ENCODE measurements around the gene SYF2.
A peak's percentile ranks its signal among the peaks of the same experiment; 100 is the strongest.
"Not testable (repeated sequence)": the region's sequence is repeated elsewhere in the genome, so short reads cannot be mapped to it uniquely, and the experiment has no call there.

SYF2 gene

DNA sequence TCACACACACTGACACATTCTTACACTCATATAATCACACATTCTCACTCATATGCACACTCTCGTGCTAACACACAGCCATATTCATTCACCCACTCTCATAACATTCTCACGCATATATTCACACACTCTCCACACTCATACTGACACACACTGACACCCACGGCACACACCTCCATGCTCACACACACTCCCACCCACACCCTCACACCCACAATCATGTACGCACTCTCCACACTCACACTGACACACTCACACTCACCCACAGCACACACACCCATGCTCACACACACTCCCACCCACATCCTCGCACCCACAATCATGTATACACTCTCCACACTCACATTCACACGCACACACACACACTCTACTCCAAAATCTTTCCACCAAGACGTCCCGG is 38.2 kb downstream of the SYF2 start:
- Histone ChIP-seq H3K4me3 (ENCODE audit: extremely low read depth, insufficient read depth, low read length, poor library complexity, severe bottlenecking) (no peak overlapping the region), H3K27ac (ENCODE audit: low read depth, low read length, severe bottlenecking) (no peak overlapping the region), H3K36me3 (ENCODE audit: control insufficient read depth, insufficient read depth, low read length) (no peaks in the 10 kb centered on the region), H3K9me3 (ENCODE audit: control insufficient read depth, low read length) (no peaks in the 10 kb centered on the region), H3K4me1 (ENCODE audit: control insufficient read depth, insufficient read depth, low read length, poor library complexity, severe bottlenecking) (peaks cover 2% of the 10 kb centered on the region)
- 90 to 93% methylated on average over 8 of the region's 8 CpGs for WGBS, 2 experiments (ENCODE audit: insufficient coverage in 2 of 2)

DNA sequence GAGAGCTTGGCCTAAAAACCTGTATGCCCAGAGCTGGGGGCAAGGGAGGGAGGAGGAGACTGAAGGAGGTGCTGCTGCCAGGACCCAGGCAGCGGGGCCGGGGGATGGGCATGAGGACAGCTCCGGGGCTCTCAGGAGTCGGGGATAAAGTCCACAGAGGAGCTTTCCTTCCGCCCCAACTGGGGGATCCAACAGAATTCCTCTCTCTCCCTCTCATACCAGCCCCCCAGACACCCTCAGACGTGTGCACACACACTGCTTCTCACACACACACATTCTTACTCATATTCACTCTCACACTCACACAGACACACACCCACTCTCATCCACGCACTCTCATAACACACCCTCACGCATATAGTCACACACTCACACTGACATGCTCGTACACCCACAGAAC is 39.1 kb downstream of the SYF2 start:
- WGBS, 2 experiments (ENCODE audit: insufficient coverage in 2 of 2): 74 to 79% methylated on average over 5 to 9 of the region's 9 CpGs
- no peak overlapping the region for H3K4me3 ChIP-seq (ENCODE audit: extremely low read depth, insufficient read depth, low read length, poor library complexity, severe bottlenecking)
- H3K27ac ChIP-seq (ENCODE audit: low read depth, low read length, severe bottlenecking): no peak overlapping the region
- no peaks in the 10 kb centered on the region for H3K9me3 ChIP-seq (ENCODE audit: control insufficient read depth, low read length)
- no peaks in the 10 kb centered on the region for H3K36me3 ChIP-seq (ENCODE audit: control insufficient read depth, insufficient read depth, low read length)
- H3K4me1 ChIP-seq (ENCODE audit: control insufficient read depth, insufficient read depth, low read length, poor library complexity, severe bottlenecking): no peaks in the 10 kb centered on the region

DNA sequence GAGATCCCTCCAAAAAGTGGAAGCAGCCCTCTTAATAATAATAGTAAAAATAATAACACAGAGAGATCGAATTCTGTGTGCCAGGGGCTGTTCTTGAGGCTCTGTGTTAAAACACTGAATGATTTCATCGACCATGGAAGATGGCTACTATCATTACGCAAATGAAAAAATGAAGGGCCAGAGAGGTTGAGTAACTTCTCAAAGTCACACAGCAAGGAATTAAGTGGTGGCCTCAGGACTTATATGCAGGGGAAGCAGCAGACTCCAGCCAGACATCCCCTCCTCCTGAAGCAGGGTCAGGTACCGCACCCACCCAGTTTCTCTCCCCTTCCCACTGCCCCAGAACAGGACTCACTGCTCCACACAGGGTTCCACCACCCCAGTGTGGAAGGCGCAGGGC is 40.1 kb downstream of the SYF2 start:
- H3K4me3 ChIP-seq (ENCODE audit: extremely low read depth, insufficient read depth, low read length, poor library complexity, severe bottlenecking): no peak overlapping the region
- no peak overlapping the region for H3K27ac ChIP-seq (ENCODE audit: low read depth, low read length, severe bottlenecking)
- H3K9me3 ChIP-seq (ENCODE audit: control insufficient read depth, low read length): no peaks in the 10 kb centered on the region
- WGBS, 2 experiments (ENCODE audit: insufficient coverage in 2 of 2): 88 to 96% methylated on average over 3 to 4 of the region's 5 CpGs
- no peaks in the 10 kb centered on the region for H3K4me1 ChIP-seq (ENCODE audit: control insufficient read depth, insufficient read depth, low read length, poor library complexity, severe bottlenecking)
- no peaks in the 10 kb centered on the region for H3K36me3 ChIP-seq (ENCODE audit: control insufficient read depth, insufficient read depth, low read length)

DNA sequence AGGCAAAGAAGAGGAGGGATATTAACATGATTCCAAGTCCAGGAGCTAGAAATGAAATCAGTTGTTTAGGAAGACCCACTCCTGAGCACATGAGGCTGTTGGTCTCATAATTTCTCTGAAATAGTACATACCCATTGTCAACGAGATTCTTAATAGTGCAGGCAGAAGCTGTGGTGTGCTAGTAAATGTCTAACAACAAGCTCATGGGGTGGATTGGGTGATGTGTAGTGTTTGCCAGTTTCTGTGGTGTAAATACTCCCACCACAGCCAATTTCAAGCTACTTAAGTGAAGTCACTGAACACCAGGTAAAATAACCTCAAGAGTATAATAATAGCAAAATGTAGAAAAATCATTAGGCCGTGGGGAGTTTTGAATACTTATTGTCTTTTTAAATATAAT is 42.0 kb downstream of the SYF2 start:
- 60% methylated on average over 1 of the region's 2 CpGs; no CpG with 5 or more reads in 1 of the 2 experiments for WGBS, 2 experiments (ENCODE audit: insufficient coverage in 2 of 2)
- Histone ChIP-seq H3K27ac (ENCODE audit: low read depth, low read length, severe bottlenecking) (no peak overlapping the region), H3K4me1 (ENCODE audit: control insufficient read depth, insufficient read depth, low read length, poor library complexity, severe bottlenecking) (no peaks in the 10 kb centered on the region), H3K9me3 (ENCODE audit: control insufficient read depth, low read length) (no peaks in the 10 kb centered on the region), H3K36me3 (ENCODE audit: control insufficient read depth, insufficient read depth, low read length) (no peaks in the 10 kb centered on the region), H3K4me3 (ENCODE audit: extremely low read depth, insufficient read depth, low read length, poor library complexity, severe bottlenecking) (no peak overlapping the region)

DNA sequence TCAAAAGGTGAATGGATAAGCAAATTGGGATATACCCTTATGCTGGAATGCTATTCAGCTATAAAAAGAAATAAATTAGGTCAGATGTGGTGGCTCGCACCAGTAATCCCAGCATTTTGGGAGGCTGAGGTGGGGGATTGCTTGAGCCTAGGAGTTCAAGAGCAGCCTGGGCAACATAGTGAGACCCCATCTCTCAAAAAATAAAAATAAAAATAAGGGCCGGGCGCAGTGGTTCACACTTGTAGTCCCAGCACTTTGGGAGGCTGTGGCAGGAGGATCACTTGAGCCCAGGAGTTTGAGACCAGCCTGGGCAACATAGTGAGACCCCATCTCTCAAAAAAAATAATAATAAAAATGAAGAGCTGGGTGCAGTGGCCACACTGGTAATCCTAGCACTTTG is 44.4 kb downstream of the SYF2 start:
- H3K27ac ChIP-seq (ENCODE audit: low read depth, low read length, severe bottlenecking); H3K9me3 ChIP-seq (ENCODE audit: control insufficient read depth, low read length); H3K36me3 ChIP-seq (ENCODE audit: control insufficient read depth, insufficient read depth, low read length); H3K4me3 ChIP-seq (ENCODE audit: extremely low read depth, insufficient read depth, low read length, poor library complexity, severe bottlenecking); H3K4me1 ChIP-seq (ENCODE audit: control insufficient read depth, insufficient read depth, low read length, poor library complexity, severe bottlenecking): not testable (repeated sequence)
- WGBS, 2 experiments (ENCODE audit: insufficient coverage in 2 of 2): 100% methylated on average over 1 to 3 of the region's 3 CpGs

DNA sequence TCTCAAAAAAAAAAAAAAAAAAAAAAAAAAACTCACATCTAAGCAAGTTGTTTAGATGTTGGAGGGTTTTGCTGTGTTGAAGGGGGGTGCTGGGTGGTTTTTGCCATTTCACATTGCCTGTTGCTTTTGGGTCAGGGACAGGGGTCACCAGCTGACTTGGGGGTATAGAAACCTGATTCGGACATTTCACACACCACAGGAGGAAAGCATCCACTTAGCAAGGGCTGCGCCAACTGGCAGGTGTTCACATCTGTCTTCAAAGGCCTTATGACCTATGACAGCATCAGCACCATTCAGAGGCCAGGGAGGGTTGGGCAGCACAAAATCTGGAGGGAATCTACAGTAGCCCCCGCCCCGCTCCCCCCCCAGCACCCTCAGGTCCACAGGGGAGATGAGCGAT is 45.2 kb downstream of the SYF2 start:
- Histone ChIP-seq H3K36me3 (ENCODE audit: control insufficient read depth, insufficient read depth, low read length) (no peaks in the 10 kb centered on the region), H3K4me3 (ENCODE audit: extremely low read depth, insufficient read depth, low read length, poor library complexity, severe bottlenecking) (no peak overlapping the region), H3K27ac (ENCODE audit: low read depth, low read length, severe bottlenecking) (no peak overlapping the region), H3K9me3 (ENCODE audit: control insufficient read depth, low read length) (no peaks in the 10 kb centered on the region), H3K4me1 (ENCODE audit: control insufficient read depth, insufficient read depth, low read length, poor library complexity, severe bottlenecking) (peaks cover 9% of the 10 kb centered on the region)
- WGBS, 2 experiments (ENCODE audit: insufficient coverage in 2 of 2): 90 to 92% methylated on average over 2 to 4 of the region's 5 CpGs

DNA sequence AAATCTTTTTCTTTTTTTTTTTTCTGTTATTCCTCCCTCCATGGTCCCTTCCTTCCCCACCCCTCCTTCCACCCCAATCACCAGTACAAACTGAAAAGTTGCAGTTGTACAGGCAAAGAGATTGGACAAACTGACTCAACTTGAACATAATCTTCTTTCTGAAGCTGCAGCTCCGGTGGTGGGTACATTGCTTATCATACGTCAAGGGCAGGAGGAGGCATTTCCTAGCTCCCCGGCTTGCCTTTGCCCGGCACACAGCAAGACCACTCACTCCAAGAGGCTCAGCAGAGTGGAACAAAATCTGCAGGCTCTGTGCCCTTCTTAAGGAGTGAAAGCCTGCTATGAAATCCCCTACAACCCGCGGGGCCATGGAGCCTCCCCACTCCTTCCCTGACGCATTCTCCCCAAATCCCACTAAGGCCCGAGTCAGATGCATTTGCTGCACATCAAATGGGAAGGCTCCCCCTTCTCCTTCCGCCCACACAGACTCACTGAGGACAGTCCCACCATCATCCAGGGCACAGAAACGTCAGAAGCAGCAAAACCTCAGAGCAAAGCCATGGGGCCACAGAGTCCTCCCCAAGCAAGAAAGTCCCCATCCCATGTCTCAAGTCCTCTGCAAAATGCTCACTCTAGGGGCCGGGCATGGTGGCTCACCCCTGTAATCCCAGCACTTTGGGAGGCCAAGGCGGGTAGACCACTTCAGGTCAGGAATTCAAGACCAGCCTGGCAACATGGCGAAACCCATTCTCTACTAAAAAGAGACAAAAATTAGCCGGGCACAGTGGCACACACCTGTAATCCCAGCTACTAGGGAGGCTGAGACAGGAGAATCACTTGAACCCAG is 45.9 kb downstream of the SYF2 start:
- Histone ChIP-seq H3K36me3 (ENCODE audit: control insufficient read depth, insufficient read depth, low read length) (no peaks in the 10 kb centered on the region), H3K4me1 (ENCODE audit: control insufficient read depth, insufficient read depth, low read length, poor library complexity, severe bottlenecking) (peaks cover 11% of the 10 kb centered on the region), H3K9me3 (ENCODE audit: control insufficient read depth, low read length) (no peaks in the 10 kb centered on the region), H3K4me3 (ENCODE audit: extremely low read depth, insufficient read depth, low read length, poor library complexity, severe bottlenecking) (no peak overlapping the region), H3K27ac (ENCODE audit: low read depth, low read length, severe bottlenecking) (no peak overlapping the region)
- 83 to 93% methylated on average over 12 to 14 of the region's 14 CpGs for WGBS, 2 experiments (ENCODE audit: insufficient coverage in 2 of 2)

DNA sequence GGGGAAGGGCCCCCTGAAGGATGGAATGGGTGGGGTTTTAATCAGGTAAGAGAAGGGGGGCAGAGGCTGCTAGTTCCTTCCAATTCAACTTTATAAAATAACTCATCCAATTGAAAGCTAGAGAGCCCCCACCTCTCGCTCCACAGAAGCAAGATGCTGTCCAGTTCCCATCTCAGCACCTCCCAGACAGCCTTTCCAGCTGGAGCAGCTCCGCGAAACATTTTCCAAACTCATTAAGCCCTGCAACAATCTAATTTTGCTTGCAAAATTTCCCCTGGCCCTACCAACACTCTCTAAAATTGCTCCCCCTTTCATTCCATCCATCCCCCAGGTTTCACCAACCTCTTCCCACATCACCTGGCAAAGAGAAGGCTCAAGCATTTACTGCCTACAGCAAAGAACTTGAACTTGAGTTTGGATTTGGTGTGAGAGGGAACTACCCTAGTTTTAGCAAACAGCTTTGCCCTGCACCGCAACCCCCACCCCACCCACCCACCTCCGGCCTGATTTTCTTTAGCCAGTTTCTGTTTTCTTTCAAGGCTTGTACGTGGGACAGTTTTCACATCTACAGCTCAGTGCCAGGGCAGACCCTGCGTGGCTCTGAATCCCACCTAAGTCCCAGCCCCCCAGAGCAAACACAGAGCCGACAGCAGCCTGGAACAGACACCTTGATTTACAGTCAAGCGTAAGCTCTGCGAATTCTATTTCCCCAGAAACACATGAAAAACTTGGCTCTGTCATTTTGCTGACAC is 46.7 kb downstream of the SYF2 start:
- 91 to 94% methylated on average over 8 of the region's 10 CpGs for WGBS, 2 experiments (ENCODE audit: insufficient coverage in 2 of 2)
- Histone ChIP-seq H3K36me3 (ENCODE audit: control insufficient read depth, insufficient read depth, low read length) (no peaks in the 10 kb centered on the region), H3K4me3 (ENCODE audit: extremely low read depth, insufficient read depth, low read length, poor library complexity, severe bottlenecking) (no peak overlapping the region), H3K9me3 (ENCODE audit: control insufficient read depth, low read length) (no peaks in the 10 kb centered on the region), H3K27ac (ENCODE audit: low read depth, low read length, severe bottlenecking) (no peak overlapping the region), H3K4me1 (ENCODE audit: control insufficient read depth, insufficient read depth, low read length, poor library complexity, severe bottlenecking) (peaks cover 11% of the 10 kb centered on the region)

DNA sequence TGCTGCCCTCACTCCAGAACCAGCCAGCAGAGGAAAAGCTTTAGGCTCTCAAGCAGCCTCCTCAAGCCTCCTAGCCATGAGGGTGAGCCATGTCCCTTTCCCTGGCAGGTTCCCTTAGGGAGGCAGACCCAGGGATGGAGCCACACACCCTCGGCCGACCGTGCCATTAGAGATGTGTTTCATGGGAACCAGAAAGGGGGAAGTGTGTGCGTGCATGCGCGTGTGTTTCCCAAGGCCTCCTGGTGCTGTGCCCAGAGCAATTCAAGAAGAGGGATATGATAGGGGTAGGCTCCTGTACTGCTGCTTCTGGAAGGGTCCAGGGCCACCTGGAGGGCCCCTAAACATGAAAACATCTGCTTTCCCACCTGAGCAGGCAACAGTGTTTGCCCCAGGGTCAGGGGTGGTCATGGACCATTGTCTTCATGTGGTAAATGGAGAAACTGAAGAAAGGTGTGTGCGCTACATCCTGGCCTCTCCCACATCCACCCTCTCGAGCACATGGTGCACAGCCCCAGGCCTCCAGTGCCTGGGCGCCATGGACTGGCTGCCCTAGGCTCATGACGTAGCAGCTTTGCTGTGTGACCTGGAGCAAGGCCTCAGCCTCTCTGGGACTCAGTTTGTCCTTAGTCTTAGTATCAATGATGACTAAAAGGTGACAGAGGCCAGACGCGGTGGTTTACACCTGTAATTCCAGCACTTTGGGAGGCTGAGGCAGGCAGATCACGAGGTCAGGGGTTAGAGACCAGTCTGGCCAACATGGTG is 48.1 kb downstream of the SYF2 start:
- Histone ChIP-seq H3K4me1 (ENCODE audit: control insufficient read depth, insufficient read depth, low read length, poor library complexity, severe bottlenecking) (peaks cover 11% of the 10 kb centered on the region), H3K36me3 (ENCODE audit: control insufficient read depth, insufficient read depth, low read length) (no peaks in the 10 kb centered on the region), H3K4me3 (ENCODE audit: extremely low read depth, insufficient read depth, low read length, poor library complexity, severe bottlenecking) (no peak overlapping the region), H3K27ac (ENCODE audit: low read depth, low read length, severe bottlenecking) (no peak overlapping the region), H3K9me3 (ENCODE audit: control insufficient read depth, low read length) (no peaks in the 10 kb centered on the region)
- WGBS, 2 experiments (ENCODE audit: insufficient coverage in 2 of 2): 93 to 95% methylated on average over 7 to 11 of the region's 13 CpGs

DNA sequence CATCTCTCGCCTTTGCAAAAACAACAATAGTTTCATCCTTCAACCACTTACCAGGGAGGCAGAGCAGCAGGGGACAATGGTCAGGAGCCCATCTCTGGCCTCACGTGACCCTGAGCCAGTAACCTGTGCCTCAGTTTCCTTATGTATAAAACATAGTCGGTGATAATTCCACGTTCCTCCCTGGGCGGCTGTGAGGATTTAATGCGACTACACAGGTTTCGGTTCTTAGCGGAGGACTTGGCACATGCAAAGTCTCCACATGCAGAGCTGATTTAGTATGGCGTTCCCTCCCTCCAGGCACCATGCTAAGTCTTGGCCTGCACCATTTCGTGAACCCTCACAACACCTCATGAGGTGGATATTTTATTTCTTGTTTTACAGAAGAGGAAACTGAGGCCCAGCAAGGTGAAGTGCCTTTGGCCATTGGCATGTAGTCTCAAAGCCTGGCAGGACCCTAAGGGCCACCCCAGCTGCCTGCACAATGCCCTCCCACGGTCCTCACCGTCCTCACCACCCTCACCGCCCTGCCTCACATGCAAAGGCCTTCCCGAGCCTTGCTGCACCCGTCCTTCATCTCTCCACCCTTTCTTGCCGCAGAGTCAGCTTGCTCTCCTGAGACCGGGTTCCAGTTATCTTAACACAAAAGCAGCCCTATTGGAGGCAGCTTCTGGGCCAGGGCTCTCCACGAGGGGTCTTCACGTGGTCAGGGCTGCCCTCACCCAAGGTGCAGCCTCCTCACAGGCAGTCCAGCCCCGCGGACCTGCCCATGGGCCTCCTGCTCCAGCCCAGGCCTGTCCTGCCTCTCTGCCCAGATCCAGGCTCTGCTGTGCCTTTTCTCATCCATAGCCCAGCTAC is 48.9 kb downstream of the SYF2 start:
- no peak overlapping the region for H3K4me3 ChIP-seq (ENCODE audit: extremely low read depth, insufficient read depth, low read length, poor library complexity, severe bottlenecking)
- H3K27ac ChIP-seq (ENCODE audit: low read depth, low read length, severe bottlenecking): peak overlapping the region; percentile 36
- no peaks in the 10 kb centered on the region for H3K9me3 ChIP-seq (ENCODE audit: control insufficient read depth, low read length)
- 93 to 94% methylated on average over 17 to 19 of the region's 21 CpGs for WGBS, 2 experiments (ENCODE audit: insufficient coverage in 2 of 2)
- H3K36me3 ChIP-seq (ENCODE audit: control insufficient read depth, insufficient read depth, low read length): no peaks in the 10 kb centered on the region
- H3K4me1 ChIP-seq (ENCODE audit: control insufficient read depth, insufficient read depth, low read length, poor library complexity, severe bottlenecking): peaks cover 11% of the 10 kb centered on the region
